Panc1 (cell line): ENCODE results near the gene TMPRSS3. TPM values are rescaled to one million over a fixed set of nuclear protein-coding genes. Genes with fewer than 3 reads are reported as not detected.

Experiments
- ATAC-seq: fragments of 200-7000 bp; cut with Tn5 transposase; 2 replicates; pipeline ENCODE4 v1.9.1; 2020; ENCODE audit warnings: mild to moderate bottlenecking, moderate library complexity
- BruUV-seq: library from RNA; stranded (reverse); fragments of 400-500 nt; replicated peaks from 2 replicates; lab custom pipeline; 2021; lab: Mats Ljungman, UMichigan
- CTCF ChIA-PET: fragments of 300-600 bp; sonication (Branson Sonifier 250); formaldehyde crosslinking; loops from one replicate; lab custom pipeline; 2022; ENCODE audit warnings: antibody characterized with exemption; lab: Charles Lee
- POLR2A ChIA-PET: fragments of 300-600 bp; sonication (Branson Sonifier 250); formaldehyde crosslinking; loops from one replicate; lab custom pipeline; 2022; ENCODE audit warnings: antibody characterized with exemption; lab: Charles Lee
- DNase-seq: peaks from one replicate; pipeline ENCODE4 v3.0.0-alpha.2; 2010; ENCODE audit warnings: low read depth, low spot score
- H3K27ac ChIP-seq: 2 replicates; pipeline ENCODE4 v1.5.1; 2011; ENCODE audit warnings: mild to moderate bottlenecking, low read length, inconsistent platforms
- H3K27me3 ChIP-seq: fragments of 200-500 bp; sonication (Bioruptor generic); 2 replicates; pipeline ENCODE4 v1.6.0; 2014; ENCODE audit warnings: low read length, inconsistent platforms; ENCODE audit not compliant: control insufficient read depth, insufficient read depth
- H3K36me3 ChIP-seq: fragments of 200-500 bp; sonication (Bioruptor generic); 2 replicates; pipeline ENCODE4 v1.5.1; 2014; ENCODE audit warnings: inconsistent platforms, mild to moderate bottlenecking, low read length, moderate library complexity; ENCODE audit not compliant: control insufficient read depth, insufficient read depth
- H3K4me1 ChIP-seq: 2 replicates; pipeline ENCODE4 v1.5.1; 2011; ENCODE audit warnings: inconsistent platforms, mild to moderate bottlenecking, low read length, moderate library complexity; ENCODE audit not compliant: control insufficient read depth, insufficient read depth
- H3K4me3 ChIP-seq, 2 experiments: 2 replicates each; pipeline ENCODE4 v1.5.1; 2011 to 2012; ENCODE audit warnings: low read depth in 2 of 2, low read length in 2 of 2, mild to moderate bottlenecking in 2 of 2, inconsistent platforms in 1 of 2, moderate library complexity in 1 of 2
- H3K9me3 ChIP-seq: fragments of 200-500 bp; sonication (Bioruptor generic); 2 replicates; pipeline ENCODE4 v1.5.1; 2014; ENCODE audit warnings: low read depth, mild to moderate bottlenecking, inconsistent platforms, low read length, moderate library complexity; ENCODE audit not compliant: control insufficient read depth, insufficient read depth
- CTCF ChIP-seq: fragments of 450-650 bp; IDR thresholded peaks from 2 replicates; pipeline ENCODE4 v1.5.1; 2017; ENCODE audit warnings: mild to moderate bottlenecking
- POLR2AphosphoS5 ChIP-seq: IDR thresholded peaks from 2 replicates; pipeline ENCODE4 v1.6.1; 2012; ENCODE audit warnings: mild to moderate bottlenecking, low read depth, low read length, moderate library complexity
- SIN3A ChIP-seq: IDR thresholded peaks from 2 replicates; pipeline ENCODE4 v1.6.1; 2012; ENCODE audit warnings: low read depth, mild to moderate bottlenecking, low read length, moderate library complexity, borderline replicate concordance; ENCODE audit not compliant: insufficient read depth
- TCF7L2 ChIP-seq: IDR thresholded peaks from 2 replicates; pipeline ENCODE4 v1.6.1; 2011; ENCODE audit warnings: mild to moderate bottlenecking, low read depth, low read length, inconsistent platforms
- in situ Hi-C: cut with HindIII; loops from 2 replicates; pipeline ENCODE4 v1.10.0; 2016; ENCODE audit warnings: low sequenced_read_pairs, low pct_unique_long_range_greater_than_20kb
- intact Hi-C: fragments of 100-400 bp; cut with micrococcal nuclease; formaldehyde crosslinking; loops from one replicate; pipeline ENCODE4 v1.10.0; 2022; ENCODE audit not compliant: unreplicated experiment
- total RNA-seq: library from RNA; stranded (reverse); gene quantifications from one replicate; pipeline ENCODE4 v1.2.1, GENCODE V29; 2021; ENCODE audit not compliant: unreplicated experiment
- TF ChIP-seq, protein P1 (sequence below), 2 experiments: IDR thresholded peaks; 2 replicates each; pipeline ENCODE4 v1.6.1; 2011 to 2012; ENCODE audit warnings: low read depth in 2 of 2, control low read depth in 1 of 2, low read length in 1 of 2, mild to moderate bottlenecking in 1 of 2, moderate library complexity in 1 of 2; ENCODE audit not compliant: insufficient read depth in 1 of 2

TMPRSS3 gene
- total RNA-seq, 1 experiment from 2014 or later: not detected

GRCh38 chr21:42443181-42443785 lies 47.4 kb upstream of the TMPRSS3 start:
- in situ Hi-C loops (no loop called here), intact Hi-C loops (no loop called here)
- ChIA-PET CTCF (no interaction called here), POLR2A (no interaction called here)
- DNase-seq (no peak), ATAC-seq (no peak)
- no peaks in the 10 kb centered on the region for H3K4me1 ChIP-seq
- no peaks in the 10 kb centered on the region for H3K36me3 ChIP-seq
- no peaks in the 10 kb centered on the region for H3K27me3 ChIP-seq
- BruUV-seq: no TSS peak
- TF ChIP-seq POLR2AphosphoS5 (no peak), SIN3A (no peak), CTCF (no peak), TCF7L2 (no peak)
- TF ChIP-seq, protein P1, sequence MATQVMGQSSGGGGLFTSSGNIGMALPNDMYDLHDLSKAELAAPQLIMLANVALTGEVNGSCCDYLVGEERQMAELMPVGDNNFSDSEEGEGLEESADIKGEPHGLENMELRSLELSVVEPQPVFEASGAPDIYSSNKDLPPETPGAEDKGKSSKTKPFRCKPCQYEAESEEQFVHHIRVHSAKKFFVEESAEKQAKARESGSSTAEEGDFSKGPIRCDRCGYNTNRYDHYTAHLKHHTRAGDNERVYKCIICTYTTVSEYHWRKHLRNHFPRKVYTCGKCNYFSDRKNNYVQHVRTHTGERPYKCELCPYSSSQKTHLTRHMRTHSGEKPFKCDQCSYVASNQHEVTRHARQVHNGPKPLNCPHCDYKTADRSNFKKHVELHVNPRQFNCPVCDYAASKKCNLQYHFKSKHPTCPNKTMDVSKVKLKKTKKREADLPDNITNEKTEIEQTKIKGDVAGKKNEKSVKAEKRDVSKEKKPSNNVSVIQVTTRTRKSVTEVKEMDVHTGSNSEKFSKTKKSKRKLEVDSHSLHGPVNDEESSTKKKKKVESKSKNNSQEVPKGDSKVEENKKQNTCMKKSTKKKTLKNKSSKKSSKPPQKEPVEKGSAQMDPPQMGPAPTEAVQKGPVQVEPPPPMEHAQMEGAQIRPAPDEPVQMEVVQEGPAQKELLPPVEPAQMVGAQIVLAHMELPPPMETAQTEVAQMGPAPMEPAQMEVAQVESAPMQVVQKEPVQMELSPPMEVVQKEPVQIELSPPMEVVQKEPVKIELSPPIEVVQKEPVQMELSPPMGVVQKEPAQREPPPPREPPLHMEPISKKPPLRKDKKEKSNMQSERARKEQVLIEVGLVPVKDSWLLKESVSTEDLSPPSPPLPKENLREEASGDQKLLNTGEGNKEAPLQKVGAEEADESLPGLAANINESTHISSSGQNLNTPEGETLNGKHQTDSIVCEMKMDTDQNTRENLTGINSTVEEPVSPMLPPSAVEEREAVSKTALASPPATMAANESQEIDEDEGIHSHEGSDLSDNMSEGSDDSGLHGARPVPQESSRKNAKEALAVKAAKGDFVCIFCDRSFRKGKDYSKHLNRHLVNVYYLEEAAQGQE (IDR thresholded peaks at IDR 0.05; ENCODE audit: insufficient read depth in 1 of 2, low read depth in 2 of 2, low read length in 1 of 2): no peak
- no peak overlapping the region for H3K4me3 ChIP-seq
- H3K9me3 ChIP-seq: no peaks in the 10 kb centered on the region
- H3K27ac ChIP-seq: no peak overlapping the region

DNA sequence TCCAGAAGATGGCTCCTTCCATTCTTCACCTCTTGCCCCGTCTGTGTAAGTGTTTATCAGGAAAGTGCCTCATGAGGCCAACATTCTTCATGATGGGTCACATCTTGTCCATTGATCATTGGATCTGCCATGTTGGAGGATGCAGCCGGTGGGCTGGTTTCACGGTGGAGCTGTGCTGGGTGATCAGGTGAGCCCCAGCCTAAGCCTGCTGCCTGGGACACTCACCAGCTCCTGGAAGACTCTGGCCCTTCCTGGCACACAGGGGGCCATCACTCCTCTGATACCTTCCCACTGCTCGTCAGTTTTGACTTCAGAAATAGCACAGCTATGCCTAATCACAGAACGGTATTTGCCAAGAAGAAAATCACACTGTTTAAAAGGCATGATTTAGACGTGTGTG lies 46.1 kb upstream of the TMPRSS3 start:
- no peak overlapping the region for H3K27ac ChIP-seq
- no peaks in the 10 kb centered on the region for H3K36me3 ChIP-seq
- ATAC-seq (no peak), DNase-seq (no peak)
- no peak overlapping the region for H3K4me3 ChIP-seq
- ChIA-PET POLR2A (no interaction called here), CTCF (no interaction called here)
- in situ Hi-C loops: no loop called here
- BruUV-seq: no TSS peak
- H3K9me3 ChIP-seq: no peaks in the 10 kb centered on the region
- no peak for TF ChIP-seq TCF7L2
- TF ChIP-seq, protein P1 (IDR thresholded peaks at IDR 0.05; ENCODE audit: insufficient read depth in 1 of 2, low read depth in 2 of 2, low read length in 1 of 2): no peak
- H3K4me1 ChIP-seq: no peaks in the 10 kb centered on the region
- no peaks in the 10 kb centered on the region for H3K27me3 ChIP-seq
- intact Hi-C loops: no loop called here
